ENCODE data around the gene FSD2.

Gene FSD2

DNA sequence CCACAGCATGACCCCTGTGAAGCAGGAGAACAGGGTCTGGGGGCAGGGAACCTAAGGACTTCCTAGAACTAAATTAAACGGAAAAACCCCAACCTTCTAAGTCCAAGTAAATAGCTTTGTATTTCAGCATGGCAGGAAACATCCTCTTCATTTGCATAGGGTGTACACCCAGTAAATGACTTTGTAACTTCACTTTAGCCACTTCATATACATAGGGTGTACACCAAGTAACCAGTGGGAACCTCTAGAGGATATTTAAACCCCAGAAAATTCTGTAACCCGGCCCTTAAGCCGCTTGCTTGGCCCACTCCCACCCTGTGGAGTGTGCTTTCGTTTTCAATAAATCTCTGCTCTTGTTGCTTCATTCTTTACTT lies 41.8 kb downstream of the FSD2 start:
- H2AFZ ChIP-seq (ENCODE audit: low read depth, low read length): no peak overlapping the region
- no peak for DNase-seq
- no peak overlapping the region for H2AK5ac ChIP-seq (ENCODE audit: low read length, severe bottlenecking)
- H3K9me3 ChIP-seq (ENCODE audit: control insufficient read depth, low read length): no peaks in the 10 kb centered on the region
- no peaks in the 10 kb centered on the region for H3K4me1 ChIP-seq (ENCODE audit: control insufficient read depth, insufficient read depth, low read depth, low read length)
- no peak overlapping the region for H3K4ac ChIP-seq (ENCODE audit: low read depth in 1 of 2, low read length in 2 of 2)
- H3K9ac ChIP-seq (ENCODE audit: low read length): no peak overlapping the region
- H2BK5ac ChIP-seq (ENCODE audit: low read depth, low read length, poor library complexity, severe bottlenecking): no peak overlapping the region
- peaks cover 24% of the 10 kb centered on the region for H3K79me1 ChIP-seq (replicated peaks; ENCODE audit: low read length, poor library complexity, severe bottlenecking)
- WGBS: 94% methylated on average over 3 of the region's 4 CpGs
- no peak overlapping the region for H3K4me3 ChIP-seq (ENCODE audit: insufficient read depth in 1 of 2, low read depth in 1 of 2, low read length in 2 of 2)
- H2BK12ac ChIP-seq (ENCODE audit: low read length in 2 of 2): no peak overlapping the region
- no peak overlapping the region for H4K91ac ChIP-seq (ENCODE audit: low read length)
- H3K27me3 ChIP-seq (ENCODE audit: control insufficient read depth in 1 of 2, insufficient read depth in 1 of 2, low read length in 2 of 2): no peaks in the 10 kb centered on the region
- no peak overlapping the region for H2BK120ac ChIP-seq (ENCODE audit: low read depth, low read length)
- H3K4me2 ChIP-seq (ENCODE audit: low read length, poor library complexity, severe bottlenecking): no peak overlapping the region
- no peak overlapping the region for H3K14ac ChIP-seq (ENCODE audit: low read length in 2 of 2)
- no peak overlapping the region for H3K23ac ChIP-seq (ENCODE audit: low read length in 2 of 2)
- no peak overlapping the region for H3K27ac ChIP-seq (ENCODE audit: low read length, poor library complexity, severe bottlenecking)
- no peak overlapping the region for H2BK15ac ChIP-seq (ENCODE audit: low read depth, poor library complexity, severe bottlenecking)
- H3K18ac ChIP-seq (ENCODE audit: low read depth in 1 of 2, low read length in 2 of 2): no peak overlapping the region
- H3K36me3 ChIP-seq (ENCODE audit: control insufficient read depth in 1 of 2, insufficient read depth in 2 of 2, low read depth in 1 of 2, low read length in 2 of 2): peaks cover 21 to 26% of the 10 kb centered on the region in 2 experiments
- H4K8ac ChIP-seq (ENCODE audit: low read length): no peak overlapping the region

DNA sequence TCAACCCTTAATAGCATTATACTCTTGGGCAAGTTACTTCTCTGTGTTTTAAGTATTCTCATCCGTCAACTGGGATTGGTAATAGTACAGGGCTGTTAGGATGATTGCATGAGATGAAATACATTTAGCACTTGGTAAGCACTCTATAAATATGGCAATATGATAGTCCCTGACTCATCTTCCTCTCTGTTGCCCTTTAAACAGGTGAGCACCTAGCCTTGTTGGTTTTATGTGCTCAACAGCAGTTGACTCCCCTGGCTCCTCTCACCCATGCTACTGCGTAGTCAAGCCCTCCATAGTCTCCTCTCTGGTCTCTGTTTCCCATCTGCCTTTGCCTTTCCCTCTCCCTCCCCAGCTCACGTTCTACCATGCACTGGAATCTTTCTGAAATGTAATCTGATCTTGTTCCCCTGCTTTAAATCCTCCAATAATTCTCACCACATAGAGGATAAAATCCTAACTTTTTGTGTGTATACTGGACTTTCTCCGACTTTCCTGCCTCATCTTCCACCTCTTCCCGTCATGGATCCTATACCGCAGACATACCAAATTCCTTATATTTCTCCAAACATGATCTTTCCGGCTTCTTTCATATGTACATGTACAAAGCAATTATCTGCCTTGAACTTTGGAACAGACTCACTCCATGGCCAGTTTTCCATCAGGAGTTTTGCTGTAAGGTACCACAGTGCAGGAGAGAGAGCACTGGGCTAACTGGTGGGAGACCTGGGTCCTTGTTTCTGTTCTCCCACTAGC lies 42.3 kb downstream of the FSD2 start:
- H4K8ac ChIP-seq (ENCODE audit: low read length): no peak overlapping the region
- no peak overlapping the region for H2AFZ ChIP-seq (ENCODE audit: low read depth, low read length)
- no peak overlapping the region for H3K4me3 ChIP-seq (ENCODE audit: insufficient read depth in 1 of 2, low read depth in 1 of 2, low read length in 2 of 2)
- DNase-seq: no peak
- no peaks in the 10 kb centered on the region for H3K27me3 ChIP-seq (ENCODE audit: control insufficient read depth in 1 of 2, insufficient read depth in 1 of 2, low read length in 2 of 2)
- H3K14ac ChIP-seq (ENCODE audit: low read length in 2 of 2): no peak overlapping the region
- H2BK5ac ChIP-seq (ENCODE audit: low read depth, low read length, poor library complexity, severe bottlenecking): no peak overlapping the region
- H3K4me2 ChIP-seq (ENCODE audit: low read length, poor library complexity, severe bottlenecking): no peak overlapping the region
- H3K36me3 ChIP-seq (ENCODE audit: control insufficient read depth in 1 of 2, insufficient read depth in 2 of 2, low read depth in 1 of 2, low read length in 2 of 2): peaks cover 26 to 31% of the 10 kb centered on the region in 2 experiments
- H2BK12ac ChIP-seq (ENCODE audit: low read length in 2 of 2): no peak overlapping the region
- H2BK15ac ChIP-seq (ENCODE audit: low read depth, poor library complexity, severe bottlenecking): no peak overlapping the region
- 90% methylated on average over 6 of the region's 7 CpGs for WGBS
- no peak overlapping the region for H3K9ac ChIP-seq (ENCODE audit: low read length)
- no peak overlapping the region for H3K23ac ChIP-seq (ENCODE audit: low read length in 2 of 2)
- H2BK120ac ChIP-seq (ENCODE audit: low read depth, low read length): no peak overlapping the region
- H3K4ac ChIP-seq (ENCODE audit: low read depth in 1 of 2, low read length in 2 of 2): no peak overlapping the region
- H4K91ac ChIP-seq (ENCODE audit: low read length): no peak overlapping the region
- H3K18ac ChIP-seq (ENCODE audit: low read depth in 1 of 2, low read length in 2 of 2): no peak overlapping the region
- no peaks in the 10 kb centered on the region for H3K9me3 ChIP-seq (ENCODE audit: control insufficient read depth, low read length)
- no peak overlapping the region for H2AK5ac ChIP-seq (ENCODE audit: low read length, severe bottlenecking)
- no peak overlapping the region for H3K27ac ChIP-seq (ENCODE audit: low read length, poor library complexity, severe bottlenecking)
- no peaks in the 10 kb centered on the region for H3K4me1 ChIP-seq (ENCODE audit: control insufficient read depth, insufficient read depth, low read depth, low read length)
- H3K79me1 ChIP-seq (replicated peaks; ENCODE audit: low read length, poor library complexity, severe bottlenecking): peaks cover 30% of the 10 kb centered on the region

DNA sequence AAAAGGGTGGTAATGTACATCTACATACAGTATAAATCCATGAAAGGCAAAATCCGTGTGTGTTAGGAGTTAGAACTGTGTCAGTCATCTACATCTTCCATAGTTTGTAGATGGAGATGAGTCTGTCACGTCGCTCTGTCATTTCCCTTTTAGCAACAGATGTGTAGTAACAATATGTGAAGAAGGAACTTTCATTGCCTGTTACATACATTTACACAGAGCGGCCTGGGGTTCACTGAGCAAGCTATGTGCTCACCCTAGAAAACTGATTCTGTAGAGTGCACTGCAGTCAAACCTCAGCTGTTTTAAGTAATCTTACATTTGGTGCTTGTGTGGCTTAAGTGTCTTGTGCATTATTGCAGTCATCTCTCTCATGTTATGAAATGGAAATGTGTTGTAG lies 54.6 kb downstream of the FSD2 start:
- Histone ChIP-seq H3K79me1 (replicated peaks; ENCODE audit: low read length, poor library complexity, severe bottlenecking) (peaks cover 13% of the 10 kb centered on the region), H4K8ac (ENCODE audit: low read length) (no peak overlapping the region), H3K4me3 (ENCODE audit: insufficient read depth in 1 of 2, low read depth in 1 of 2, low read length in 2 of 2) (peak overlapping the region in 1 of 2 experiments; percentile 99), H3K4me1 (ENCODE audit: control insufficient read depth, insufficient read depth, low read depth, low read length) (peaks cover 5% of the 10 kb centered on the region), H3K23ac (ENCODE audit: low read length in 2 of 2) (no peak overlapping the region), H2BK5ac (ENCODE audit: low read depth, low read length, poor library complexity, severe bottlenecking) (no peak overlapping the region), H2BK120ac (ENCODE audit: low read depth, low read length) (no peak overlapping the region), H4K91ac (ENCODE audit: low read length) (no peak overlapping the region), H3K4ac (ENCODE audit: low read depth in 1 of 2, low read length in 2 of 2) (peak overlapping the region in 1 of 2 experiments; percentile 19), H3K4me2 (ENCODE audit: low read length, poor library complexity, severe bottlenecking) (peak overlapping the region; percentile 95), H3K27me3 (ENCODE audit: control insufficient read depth in 1 of 2, insufficient read depth in 1 of 2, low read length in 2 of 2) (no peaks in the 10 kb centered on the region), H3K36me3 (ENCODE audit: control insufficient read depth in 1 of 2, insufficient read depth in 2 of 2, low read depth in 1 of 2, low read length in 2 of 2) (peaks cover 6 to 33% of the 10 kb centered on the region in 2 experiments), H3K9ac (ENCODE audit: low read length) (peak overlapping the region; percentile 97), H2BK15ac (ENCODE audit: low read depth, poor library complexity, severe bottlenecking) (no peak overlapping the region), H3K14ac (ENCODE audit: low read length in 2 of 2) (no peak overlapping the region), H2AK5ac (ENCODE audit: low read length, severe bottlenecking) (peak overlapping the region; percentile 47), H3K18ac (ENCODE audit: low read depth in 1 of 2, low read length in 2 of 2) (no peak overlapping the region), H2AFZ (ENCODE audit: low read depth, low read length) (no peak overlapping the region), H2BK12ac (ENCODE audit: low read length in 2 of 2) (no peak overlapping the region), H3K9me3 (ENCODE audit: control insufficient read depth, low read length) (no peaks in the 10 kb centered on the region), H3K27ac (ENCODE audit: low read length, poor library complexity, severe bottlenecking) (no peak overlapping the region)
- WGBS: 52% methylated on average over 3 of the region's 4 CpGs
- peak; percentile 15 for DNase-seq

DNA sequence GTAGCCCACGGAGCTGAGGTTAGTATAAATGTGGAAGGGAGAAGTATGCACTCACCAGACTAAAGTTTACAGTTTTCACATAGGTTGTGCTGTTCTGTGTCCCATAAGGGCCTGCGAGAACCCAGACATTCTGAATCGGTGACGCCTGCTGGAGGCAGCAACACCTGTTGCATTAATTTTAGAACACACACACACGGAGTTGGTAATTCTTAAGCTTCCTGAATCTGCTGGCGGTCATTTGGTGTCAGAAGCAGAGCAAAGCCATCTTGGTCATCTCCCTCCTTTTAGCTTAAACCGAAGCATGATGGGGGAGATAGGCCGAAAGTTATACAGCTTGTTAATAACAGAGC lies 55.1 kb downstream of the FSD2 start:
- no peak overlapping the region for H2BK12ac ChIP-seq (ENCODE audit: low read length in 2 of 2)
- H4K91ac ChIP-seq (ENCODE audit: low read length): no peak overlapping the region
- WGBS: 5% methylated on average over 7 of the region's 8 CpGs
- H2BK15ac ChIP-seq (ENCODE audit: low read depth, poor library complexity, severe bottlenecking): no peak overlapping the region
- peaks cover 5% of the 10 kb centered on the region for H3K4me1 ChIP-seq (ENCODE audit: control insufficient read depth, insufficient read depth, low read depth, low read length)
- peaks cover 4 to 28% of the 10 kb centered on the region in 2 experiments for H3K36me3 ChIP-seq (ENCODE audit: control insufficient read depth in 1 of 2, insufficient read depth in 2 of 2, low read depth in 1 of 2, low read length in 2 of 2)
- H3K9ac ChIP-seq (ENCODE audit: low read length): peak overlapping the region; percentile 97
- DNase-seq: no peak
- no peak overlapping the region for H2BK120ac ChIP-seq (ENCODE audit: low read depth, low read length)
- peak overlapping the region; percentile 9 for H3K27ac ChIP-seq (ENCODE audit: low read length, poor library complexity, severe bottlenecking)
- peak overlapping the region; percentile 5 for H4K8ac ChIP-seq (ENCODE audit: low read length)
- H3K4ac ChIP-seq (ENCODE audit: low read depth in 1 of 2, low read length in 2 of 2): peak overlapping the region in 1 of 2 experiments; percentile 3
- no peak overlapping the region for H2BK5ac ChIP-seq (ENCODE audit: low read depth, low read length, poor library complexity, severe bottlenecking)
- H3K27me3 ChIP-seq (ENCODE audit: control insufficient read depth in 1 of 2, insufficient read depth in 1 of 2, low read length in 2 of 2): no peaks in the 10 kb centered on the region
- H3K18ac ChIP-seq (ENCODE audit: low read depth in 1 of 2, low read length in 2 of 2): peak overlapping the region in 1 of 2 experiments; percentile 10
- peak overlapping the region in 1 of 2 experiments; percentile 63 for H3K14ac ChIP-seq (ENCODE audit: low read length in 2 of 2)
- H3K79me1 ChIP-seq (replicated peaks; ENCODE audit: low read length, poor library complexity, severe bottlenecking): peaks cover 11% of the 10 kb centered on the region
- peak overlapping the region; percentile 76 to 99 for H3K4me3 ChIP-seq (ENCODE audit: insufficient read depth in 1 of 2, low read depth in 1 of 2, low read length in 2 of 2)
- peak overlapping the region; percentile 95 for H3K4me2 ChIP-seq (ENCODE audit: low read length, poor library complexity, severe bottlenecking)
- peak overlapping the region; percentile 97 for H2AFZ ChIP-seq (ENCODE audit: low read depth, low read length)
- H3K23ac ChIP-seq (ENCODE audit: low read length in 2 of 2): no peak overlapping the region
- H3K9me3 ChIP-seq (ENCODE audit: control insufficient read depth, low read length): no peaks in the 10 kb centered on the region
- H2AK5ac ChIP-seq (ENCODE audit: low read length, severe bottlenecking): no peak overlapping the region

Data from mesenchymal stem cell (in vitro differentiated cells and primary cell).